C1 segment of cervical spinal cord (tissue), 14 donors: ENCODE data around the gene TMED1.

Experiments used
- DNase-seq, 14 donors: peaks; one replicate each; lab custom pipeline; 2025; lab: John Stamatoyannopoulos, UW

TMED1 gene

GRCh38 chr19:10831987-10832938 lies 3.7 kb downstream of the TMED1 start:
- no peak for DNase-seq

- no peak for DNase-seq
Observed at GRCh38 chr19:10830931-10831779, 4.9 kb downstream of the TMED1 start.

GRCh38 chr19:10830370-10830769 lies 5.6 kb downstream of the TMED1 start:
- no peak for DNase-seq

- no peak for DNase-seq
Observed at GRCh38 chr19:10829967-10830366, 6.0 kb downstream of the TMED1 start.

GRCh38 chr19:10828981-10829821 lies 6.8 kb downstream of the TMED1 start:
- DNase-seq: no peak

- DNase-seq: no peak
Observed at GRCh38 chr19:10826846-10827245, 9.2 kb downstream of the TMED1 start.

DNA sequence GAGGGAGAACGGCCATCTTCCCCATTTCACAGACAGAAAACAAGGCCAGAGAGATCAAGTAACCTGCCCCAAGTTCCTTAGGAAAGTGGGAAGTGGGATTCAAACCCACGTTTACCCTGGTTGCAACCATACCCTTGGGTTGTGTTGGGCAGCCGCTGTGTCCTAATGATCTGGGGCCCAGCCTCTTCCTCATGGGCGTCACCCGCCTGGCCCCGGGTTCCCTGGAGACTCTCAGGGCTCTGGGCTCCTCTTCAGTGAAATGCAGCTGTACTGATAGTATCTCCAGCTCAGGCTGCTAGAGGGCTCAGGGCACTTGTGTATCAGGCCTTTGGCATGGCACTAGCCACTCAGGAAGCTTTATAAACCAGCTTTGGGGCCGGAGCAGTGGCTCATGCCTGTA lies 9.8 kb downstream of the TMED1 start:
- DNase-seq: no peak

DNA sequence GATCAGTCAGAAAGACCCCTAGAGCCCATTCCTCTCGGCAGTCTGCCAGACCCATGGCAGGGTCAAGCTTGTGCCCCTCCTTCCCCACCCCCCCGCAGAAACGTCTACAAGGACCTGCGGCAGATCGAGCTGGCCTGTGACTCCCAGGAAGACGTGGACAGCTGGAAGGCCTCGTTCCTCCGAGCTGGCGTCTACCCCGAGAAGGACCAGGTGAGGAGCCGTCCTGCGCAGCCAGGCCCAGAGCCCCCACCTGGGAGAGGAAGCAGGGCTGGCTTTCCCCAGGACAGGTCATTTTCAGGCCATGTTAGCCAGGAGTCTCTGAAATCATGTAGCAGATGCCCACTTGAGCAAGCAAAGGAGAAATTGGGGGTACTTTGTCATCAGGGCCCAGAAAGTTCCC lies 12.3 kb downstream of the TMED1 start:
- DNase-seq: no peak

- DNase-seq: no peak
Observed at GRCh38 chr19:10820173-10820572, 15.8 kb downstream of the TMED1 start.

GRCh38 chr19:10819124-10820060 lies 16.6 kb downstream of the TMED1 start:
- no peak for DNase-seq

- no peak for DNase-seq
Observed at GRCh38 chr19:10818301-10819123, 17.5 kb downstream of the TMED1 start.

- no peak for DNase-seq
Observed at GRCh38 chr19:10817291-10818038, 18.5 kb downstream of the TMED1 start.

DNA sequence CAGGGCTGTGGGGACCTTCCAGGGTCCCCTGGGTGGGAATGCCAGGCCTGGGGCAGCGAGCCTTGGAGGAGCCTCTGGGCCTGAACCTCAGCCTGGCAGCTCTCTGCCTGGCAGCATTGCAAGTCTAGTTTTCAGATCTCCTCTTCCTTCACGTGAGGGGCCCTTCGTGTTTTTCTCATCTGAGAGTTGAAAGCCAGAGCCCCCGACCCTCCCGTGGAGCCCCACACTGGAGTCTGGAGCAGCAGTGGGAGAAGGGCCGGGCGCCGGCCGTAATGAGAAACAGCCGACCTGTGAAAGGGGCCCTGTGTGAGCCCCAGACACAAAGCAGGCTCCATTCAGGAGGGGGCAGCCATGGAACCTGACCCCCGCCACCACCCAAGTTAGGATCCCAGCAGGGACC lies 19.3 kb downstream of the TMED1 start:
- no peak for DNase-seq

GRCh38 chr19:10815969-10816644 lies 19.9 kb downstream of the TMED1 start:
- no peak for DNase-seq

GRCh38 chr19:10815007-10815536 lies 20.9 kb downstream of the TMED1 start:
- no peak for DNase-seq

- DNase-seq: peak in 2 of 14 donors; percentile 5 to 16
Observed at GRCh38 chr19:10812902-10813404, 23.1 kb downstream of the TMED1 start.

DNA sequence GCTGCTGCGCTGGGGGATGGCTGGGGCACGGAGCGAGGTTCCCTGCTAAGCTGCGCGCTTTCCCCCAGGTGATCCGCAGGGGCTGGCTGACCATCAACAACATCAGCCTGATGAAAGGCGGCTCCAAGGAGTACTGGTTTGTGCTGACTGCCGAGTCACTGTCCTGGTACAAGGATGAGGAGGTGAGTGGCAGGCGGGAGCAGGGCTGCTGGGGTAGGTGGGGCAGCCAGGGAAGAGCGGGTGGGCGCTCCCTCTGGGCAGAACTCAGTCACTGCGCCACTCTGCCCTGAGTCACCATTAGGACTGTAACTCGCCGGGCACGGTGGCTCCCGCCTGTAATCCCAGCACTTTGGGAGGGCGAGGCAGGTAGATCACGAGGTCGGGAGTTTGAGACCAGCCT lies 23.8 kb downstream of the TMED1 start:
- no peak for DNase-seq
